H1 (cell line): Measurements from ENCODE around the gene ZMIZ1. TPM values are rescaled to one million over a fixed set of nuclear protein-coding genes. Genes with fewer than 3 reads are reported as not detected.

ENCODE experiments used
- CTCF ChIA-PET: fragments of 300-600 bp; sonication (Branson Sonifier 250); formaldehyde crosslinking; loops from one replicate; lab custom pipeline; 2021; ENCODE audit not compliant: partially characterized antibody; lab: Charles Lee
- POLR2A ChIA-PET: fragments of 300-600 bp; sonication (Branson Sonifier 250); formaldehyde crosslinking; loops from one replicate; lab custom pipeline; 2021; ENCODE audit warnings: inconsistent platforms; ENCODE audit not compliant: partially characterized antibody; lab: Charles Lee
- DNase-seq, 2 experiments: peaks; one replicate each; pipeline versions ENCODE4 v3.0.0 to v3.0.0-alpha.2; 2010 to 2022; ENCODE audit warnings: low spot score in 2 of 2, low read depth in 1 of 2, mixed read lengths in 1 of 2
- FAIRE-seq: peaks from 2 replicates; lab custom pipeline; 2011; peaks lifted over from hg19 to GRCh38; lab: Jason Lieb, UNC
- H2AFZ ChIP-seq: 2 replicates; pipeline ENCODE4 v1.8.1; 2012; ENCODE audit warnings: low read length, inconsistent platforms
- H2AK5ac ChIP-seq: 2 replicates; pipeline ENCODE4 v1.6.1; 2013; ENCODE audit warnings: low read depth, low read length
- H2BK120ac ChIP-seq: replicated peaks from 2 replicates; pipeline ENCODE3; 2013; ENCODE audit warnings: low read depth, low read length, inconsistent platforms
- H2BK12ac ChIP-seq: 2 replicates; pipeline ENCODE4 v1.6.1; 2013; ENCODE audit warnings: low read depth, low read length
- H2BK15ac ChIP-seq: 2 replicates; pipeline ENCODE4 v1.6.1; 2013; ENCODE audit warnings: low read length
- H2BK20ac ChIP-seq: 2 replicates; pipeline ENCODE4 v1.6.1; 2013; ENCODE audit warnings: low read length
- H2BK5ac ChIP-seq: 2 replicates; pipeline ENCODE4 v1.6.1; 2013; ENCODE audit warnings: low read depth, low read length
- H3K14ac ChIP-seq: 2 replicates; pipeline ENCODE4 v1.6.1; 2013; ENCODE audit warnings: inconsistent platforms; ENCODE audit not compliant: insufficient read length
- H3K18ac ChIP-seq: 2 replicates; pipeline ENCODE4 v1.6.1; 2013; ENCODE audit warnings: low read length; ENCODE audit errors: extremely low read depth
- H3K23ac ChIP-seq: 2 replicates; pipeline ENCODE4 v1.6.1; 2013; ENCODE audit warnings: inconsistent platforms; ENCODE audit not compliant: insufficient read length
- H3K23me2 ChIP-seq: 2 replicates; pipeline ENCODE4 v1.6.1; 2013; ENCODE audit warnings: low read depth, low read length
- H3K27ac ChIP-seq: 2 replicates; pipeline ENCODE4 v1.6.1; 2011; ENCODE audit warnings: low read depth, low read length, inconsistent platforms
- H3K27me3 ChIP-seq, 4 experiments: replicated peaks in 1 of 4; 1 replicate in 1 of 4; 2 replicates in 3 of 4; pipeline versions ENCODE4 v1.6.1 to v1.8.1; 2011 to 2013; ENCODE audit warnings: low read length in 3 of 4, mild to moderate bottlenecking in 3 of 4, inconsistent platforms in 2 of 4, mixed read lengths in 2 of 4, moderate library complexity in 1 of 4; ENCODE audit not compliant: control insufficient read depth in 3 of 4, insufficient read depth in 3 of 4; ENCODE audit errors: extremely low read depth in 1 of 4
- H3K36me3 ChIP-seq, 4 experiments: 2 replicates each; pipeline versions ENCODE4 v1.6.1 to v1.8.1; 2011 to 2013; ENCODE audit warnings: mild to moderate bottlenecking in 4 of 4, low read length in 3 of 4, moderate library complexity in 2 of 4, control low read depth in 1 of 4, inconsistent platforms in 1 of 4; ENCODE audit not compliant: insufficient read depth in 4 of 4, control insufficient read depth in 2 of 4
- H3K4ac ChIP-seq: replicated peaks from 2 replicates; pipeline ENCODE3; 2013; ENCODE audit warnings: low read length, low read depth, mixed read lengths, inconsistent platforms; ENCODE audit not compliant: insufficient read length
- H3K4me1 ChIP-seq, 4 experiments: replicated peaks in 1 of 4; 1 replicate in 1 of 4; 2 replicates in 3 of 4; pipeline versions ENCODE4 v1.6.1 to v1.8.1; 2011 to 2013; ENCODE audit warnings: low read length in 3 of 4, inconsistent platforms in 2 of 4, mixed read lengths in 1 of 4; ENCODE audit not compliant: insufficient read depth in 4 of 4, control insufficient read depth in 3 of 4
- H3K4me2 ChIP-seq, 2 experiments: 2 replicates each; pipeline versions ENCODE4 v1.6.1 to v1.8.1; 2011 to 2013; ENCODE audit warnings: low read depth in 2 of 2, low read length in 2 of 2, control low read depth in 1 of 2, inconsistent platforms in 1 of 2, mild to moderate bottlenecking in 1 of 2; ENCODE audit not compliant: insufficient read depth in 1 of 2
- H3K4me3 ChIP-seq, 4 experiments: fragments of 200-600, 300-600 bp in 1 of 4; sonication (generic), shearing (Covaris generic), sonication (Bioruptor Twin) in 1 of 4; 2 replicates each; pipeline versions ENCODE4 v1.5.1 to v1.8.1; 2011 to 2016; ENCODE audit warnings: low read length in 4 of 4, low read depth in 3 of 4, control low read depth in 2 of 4, inconsistent platforms in 2 of 4, mild to moderate bottlenecking in 2 of 4, mixed read lengths in 1 of 4, moderate library complexity in 1 of 4; ENCODE audit not compliant: insufficient read depth in 2 of 4; ENCODE audit errors: extremely low read depth in 1 of 4
- H3K56ac ChIP-seq: replicated peaks from 2 replicates; pipeline ENCODE3; 2013; ENCODE audit warnings: low read depth, mild to moderate bottlenecking, mixed read lengths, low read length, inconsistent platforms; ENCODE audit not compliant: insufficient read length
- H3K79me1 ChIP-seq: 2 replicates; pipeline ENCODE4 v1.6.1; 2013; ENCODE audit warnings: low read depth, low read length, control low read depth
- H3K79me2 ChIP-seq, 2 experiments: 2 replicates each; pipeline versions ENCODE4 v1.6.1 to v1.8.1; 2012 to 2013; ENCODE audit warnings: low read length in 2 of 2, mild to moderate bottlenecking in 2 of 2, inconsistent platforms in 1 of 2; ENCODE audit not compliant: insufficient read depth in 2 of 2, control insufficient read depth in 1 of 2
- H3K9ac ChIP-seq, 4 experiments: replicated peaks in 1 of 4; 1 replicate in 1 of 4; 2 replicates in 3 of 4; pipeline versions ENCODE4 v1.6.1 to v1.8.1; 2011 to 2013; ENCODE audit warnings: low read depth in 3 of 4, low read length in 3 of 4, control low read depth in 2 of 4, mild to moderate bottlenecking in 2 of 4, moderate library complexity in 2 of 4, inconsistent platforms in 1 of 4; ENCODE audit errors: extremely low read depth in 1 of 4
- H3K9me3 ChIP-seq, 2 experiments: 2 replicates each; pipeline versions ENCODE4 v1.6.1 to v1.8.1; 2012 to 2013; ENCODE audit warnings: mild to moderate bottlenecking in 2 of 2, moderate library complexity in 2 of 2, control low read depth in 1 of 2, inconsistent platforms in 1 of 2, low read depth in 1 of 2, low read length in 1 of 2, mixed read lengths in 1 of 2; ENCODE audit not compliant: insufficient read depth in 2 of 2
- H4K20me1 ChIP-seq, 2 experiments: replicated peaks in 1 of 2; 2 replicates each; pipeline versions ENCODE3 to v1.8.1; 2011 to 2013; ENCODE audit warnings: inconsistent platforms in 2 of 2, low read length in 2 of 2, mild to moderate bottlenecking in 1 of 2; ENCODE audit not compliant: insufficient read depth in 2 of 2, control insufficient read depth in 1 of 2
- H4K5ac ChIP-seq: 2 replicates; pipeline ENCODE4 v1.6.1; 2013; ENCODE audit warnings: low read length, low read depth, mixed read lengths, inconsistent platforms; ENCODE audit not compliant: insufficient read length
- H4K8ac ChIP-seq: 2 replicates; pipeline ENCODE4 v1.8.0; 2013; ENCODE audit warnings: mild to moderate bottlenecking, moderate library complexity, low read length, inconsistent platforms; ENCODE audit not compliant: insufficient read depth; ENCODE audit errors: extremely low read depth
- H4K91ac ChIP-seq: replicated peaks from 2 replicates; pipeline ENCODE3; 2013; ENCODE audit warnings: low read length, mixed read lengths, inconsistent platforms; ENCODE audit not compliant: insufficient read length
- ASH2L ChIP-seq: fragments of 200-600, 300-600 bp; sonication (generic); IDR thresholded peaks from one replicate; pipeline ENCODE4 v1.7.1; 2017; ENCODE audit warnings: low read length
- BACH1 ChIP-seq: IDR thresholded peaks from 2 replicates; pipeline ENCODE4 v1.6.1; 2012; ENCODE audit warnings: low read length, improper control_type of control experiment
- E2F6 ChIP-seq: IDR thresholded peaks from 2 replicates; pipeline ENCODE4 v1.6.1; 2012; ENCODE audit warnings: inconsistent platforms
- HDAC2 ChIP-seq, 2 experiments: fragments of 300-600 bp in 1 of 2; sonication (generic) in 1 of 2; IDR thresholded peaks; 2 replicates each; pipeline ENCODE4 v1.6.1; 2011 to 2012; ENCODE audit warnings: low read depth in 2 of 2, low read length in 2 of 2, mild to moderate bottlenecking in 2 of 2, moderate library complexity in 2 of 2, borderline replicate concordance in 1 of 2, inconsistent platforms in 1 of 2
- KDM4A ChIP-seq: IDR thresholded peaks from one replicate; pipeline ENCODE4 v1.7.1; 2012; ENCODE audit warnings: low read depth, mild to moderate bottlenecking, moderate library complexity, low read length, inconsistent platforms; ENCODE audit not compliant: severe bottlenecking
- POLR2AphosphoS5 ChIP-seq: IDR thresholded peaks from 2 replicates; pipeline ENCODE4 v1.6.1; 2011; ENCODE audit warnings: low read depth, low read length
- RBBP5 ChIP-seq: IDR thresholded peaks from 2 replicates; pipeline ENCODE4 v1.7.1; 2012; ENCODE audit warnings: low read depth, mild to moderate bottlenecking, inconsistent platforms, low read length, moderate library complexity, borderline replicate concordance
- SIX5 ChIP-seq: IDR thresholded peaks from 2 replicates; pipeline ENCODE4 v1.6.1; 2011; ENCODE audit warnings: mild to moderate bottlenecking, low read depth, low read length
- SP4 ChIP-seq: IDR thresholded peaks from 2 replicates; pipeline ENCODE4 v1.6.1; 2012; ENCODE audit warnings: low read length, inconsistent platforms
- TBP ChIP-seq: IDR thresholded peaks from 2 replicates; pipeline ENCODE4 v1.6.1; 2011; ENCODE audit warnings: low read depth, low read length, improper control_type of control experiment
- WGBS, 2 experiments: shearing (Covaris generic) in 1 of 2; methylation state at CpG; one replicate each; pipeline versions ENCODE4 v1.1.6 to v1.1.7; 2013 to 2015; ENCODE audit warnings: low lambda C conversion rate in 2 of 2, mixed read lengths in 2 of 2, inconsistent platforms in 1 of 2, low coverage in 1 of 2, missing lambda C conversion rate in 1 of 2; ENCODE audit not compliant: insufficient replicate concordance in 2 of 2, insufficient coverage in 1 of 2, insufficient read length in 1 of 2; ENCODE audit errors: extremely low coverage in 1 of 2, missing lambda C conversion rate in 1 of 2; 5-methylcytosine and 5-hydroxymethylcytosine counted together
- polyA plus RNA-seq, 7 experiments: library from polyadenylated mRNA; depleted of rRNA in 3 of 7; stranded (reverse) in 5 of 7; unstranded in 2 of 7; fragments of >200 nt in 5 of 7; fragments of 200-250 nt in 2 of 7; gene quantifications; 1 replicate in 5 of 7; 2 replicates in 1 of 7; 4 replicates in 1 of 7; pipeline versions ENCODE4 v1.2.1 to v1.2.3, GENCODE V29; 2011 to 2013; ENCODE audit warnings: missing spikeins in 2 of 7, mixed read lengths in 2 of 7
- total RNA-seq: library from RNA; stranded (reverse); fragmentation: NEBNext Ultra II Directional; extraction: Animal tissue kit (Norgen Biotek cat#: 25700); gene quantifications from 2 replicates; pipeline ENCODE4 v1.2.1, GENCODE V29; 2021
- TF ChIP-seq, protein P1 (sequence below): IDR thresholded peaks from 2 replicates; pipeline ENCODE4 v1.6.1; 2012; ENCODE audit warnings: inconsistent platforms

ZMIZ1 gene
- total and polyA plus RNA-seq, 2 of the 8 experiments (the other 6 are each of a cell fraction or from before 2014, with no cell fraction given), result 8.1 to 28.0 TPM

DNA sequence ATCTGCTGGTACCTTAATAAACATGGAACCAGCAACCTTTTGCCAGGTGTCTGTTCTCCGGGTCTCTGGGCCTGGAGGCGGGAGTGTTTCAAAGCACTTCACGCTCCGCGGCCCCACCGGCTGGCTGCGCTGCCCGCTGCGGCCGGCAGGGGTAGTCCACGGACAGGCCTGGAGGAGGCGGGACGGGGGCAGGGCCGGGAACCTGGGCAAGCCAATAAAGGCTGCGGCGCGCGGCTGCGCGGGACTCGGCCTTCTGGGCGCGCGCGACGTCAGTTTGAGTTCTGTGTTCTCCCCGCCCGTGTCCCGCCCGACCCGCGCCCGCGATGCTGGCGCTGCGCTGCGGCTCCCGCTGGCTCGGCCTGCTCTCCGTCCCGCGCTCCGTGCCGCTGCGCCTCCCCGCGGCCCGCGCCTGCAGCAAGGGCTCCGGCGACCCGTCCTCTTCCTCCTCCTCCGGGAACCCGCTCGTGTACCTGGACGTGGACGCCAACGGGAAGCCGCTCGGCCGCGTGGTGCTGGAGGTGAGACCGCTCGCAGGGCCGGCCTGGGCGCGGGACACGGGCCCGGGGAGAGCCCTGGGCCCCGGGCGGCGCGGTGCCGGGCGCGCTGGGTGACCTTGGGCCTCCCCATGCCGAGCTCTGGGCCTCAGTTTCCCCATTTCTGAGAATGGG, 278.6 kb downstream of the ZMIZ1 start, which contains the start of gene PPIF:
PPIF (plus strand) TSS at position 244 of the 668 bp plus-strand sequence; CDS start at position 324, 80 bp downstream.
- peak; percentile 64 to 98 for DNase-seq
- Histone ChIP-seq H3K27ac (peak within 1 kb of the TSS; percentile 43; the same call in 1 of the 2 replicates), H3K79me1 (peaks cover 15% of the 10 kb centered on the region; the same call in 1 of the 2 replicates), H3K9ac (peak within 1 kb of the TSS; percentile 21 to 93 (median 62); a peak in 6 of 7 replicates), H3K27me3 (no peaks in the 10 kb centered on the region), H3K9me3 (no peaks in the 10 kb centered on the region), H3K4ac (no peak within 1 kb of the TSS), H3K36me3 (peaks cover 12 to 30% (median 18%) of the 10 kb centered on the region in 4 experiments; a peak in 7 of 8 replicates), H2BK12ac (no peak within 1 kb of the TSS), H3K4me2 (peak within 1 kb of the TSS; percentile 64 to 92), H4K8ac (peak within 1 kb of the TSS; percentile 92), H3K23me2 (peaks cover 8% of the 10 kb centered on the region; the same call in 1 of the 2 replicates), H2AFZ (peak within 1 kb of the TSS; percentile 16), H3K14ac (no peak within 1 kb of the TSS), H2BK15ac (peak within 1 kb of the TSS; percentile 29; the same call in 1 of the 2 replicates), H3K23ac (no peak within 1 kb of the TSS), H4K20me1 (peaks cover 12 to 15% of the 10 kb centered on the region in 2 experiments), H3K18ac (peak within 1 kb of the TSS; percentile 93), H4K91ac (peak within 1 kb of the TSS; percentile 94), H3K56ac (no peak within 1 kb of the TSS), H3K4me3 (peak within 1 kb of the TSS; percentile 54 to 77 (median 58)), H3K4me1 (peaks cover 0 to 14% (median 6%) of the 10 kb centered on the region in 4 experiments; a peak in 6 of 7 replicates), H2BK5ac (no peak within 1 kb of the TSS), H2AK5ac (no peak within 1 kb of the TSS), H4K5ac (peak within 1 kb of the TSS; percentile 31), H2BK20ac (no peak within 1 kb of the TSS), H3K79me2 (peaks cover 0 to 11% of the 10 kb centered on the region in 2 experiments; a peak in 1 of 4 replicates), H2BK120ac (no peak within 1 kb of the TSS)
- WGBS, 2 experiments, result 2% methylated on average over 39 of the region's 77 CpGs; no CpG with 5 or more reads in 1 of the 2 experiments
- POLR2A ChIA-PET, result interaction anchor here (0.8 to 2.2 kb wide), 12 partner anchors 11 to 190 kb away, joined by 3 to 12 read pairs (median 3); no protein-coding TSS in a partner anchor
- CTCF ChIA-PET, result interaction anchor here (0.6 to 6.6 kb wide), 19 partner anchors 11 to 811 kb away, joined by 3 to 50 read pairs (median 3); no protein-coding TSS in a partner anchor
- no peak for FAIRE-seq
- TF ChIP-seq ASH2L (peak; percentile 23), RBBP5 (no peak; the same call in 1 of the 2 replicates), SIX5 (no peak), POLR2AphosphoS5 (peak; percentile 67), SP4 (no peak; the same call in 1 of the 2 replicates), E2F6 (no peak; the same call in 1 of the 2 replicates), KDM4A (peak; percentile 89), BACH1 (peak; percentile 57; the same call in 1 of the 2 replicates), TBP (peak; percentile 76), HDAC2 (IDR thresholded peaks at IDR 0.05; ENCODE audit: borderline replicate concordance in 1 of 2, low read depth in 2 of 2, low read length in 2 of 2) (no peak)
- TF ChIP-seq, protein P1, sequence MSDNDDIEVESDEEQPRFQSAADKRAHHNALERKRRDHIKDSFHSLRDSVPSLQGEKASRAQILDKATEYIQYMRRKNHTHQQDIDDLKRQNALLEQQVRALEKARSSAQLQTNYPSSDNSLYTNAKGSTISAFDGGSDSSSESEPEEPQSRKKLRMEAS, result peak; percentile 59
